Uterus (tissue), 2 donors: Measurements from ENCODE around the gene NEDD4L.

Experiments
- CTCF ChIP-seq, 4 experiments: fragments of 200-600 bp in 2 of 4; fragments of 450-650 bp in 2 of 4; sonication (generic) in 2 of 4; IDR thresholded peaks; one replicate each; pipeline ENCODE4 v1.5.1; 2016 to 2019; ENCODE audit warnings: antibody characterized with exemption in 4 of 4, mild to moderate bottlenecking in 2 of 4, moderate library complexity in 1 of 4
- POLR2A ChIP-seq, 2 donors: fragments of 450-650 bp; IDR thresholded peaks; one replicate each; pipeline ENCODE4 v1.6.1; 2016; ENCODE audit warnings: antibody characterized with exemption in 2 of 2, mild to moderate bottlenecking in 1 of 2, moderate library complexity in 1 of 2

- TF ChIP-seq CTCF (IDR thresholded peaks at IDR 0.05): no peak
- TF ChIP-seq POLR2A (IDR thresholded peaks at IDR 0.05): no peak
Measured at GRCh38 chr18:58324824-58325480, 280.9 kb downstream of the NEDD4L start.
